Suprapubic skin (tissue), 4 donors: ENCODE data around the gene FBXO10. TPM values are rescaled to one million over a fixed set of nuclear protein-coding genes. Genes with fewer than 3 reads are reported as not detected.

Experiments
- DNase-seq, 2 donors: peaks; one replicate each; pipeline ENCODE4 v3.0.0-alpha.2; 2019; ENCODE audit warnings: low spot score in 2 of 2
- H3K27ac ChIP-seq: fragments of 200-600 bp; sonication (generic); one replicate; pipeline ENCODE4 v1.5.1; 2019
- H3K27me3 ChIP-seq: fragments of 200-600 bp; sonication (generic); one replicate; pipeline ENCODE4 v1.5.1; 2019
- H3K36me3 ChIP-seq: fragments of 200-600 bp; sonication (generic); one replicate; pipeline ENCODE4 v1.5.1; 2019
- H3K4me1 ChIP-seq: fragments of 200-600 bp; sonication (generic); one replicate; pipeline ENCODE4 v1.5.1; 2019
- H3K4me3 ChIP-seq: fragments of 200-600 bp; sonication (generic); one replicate; pipeline ENCODE4 v1.5.1; 2019; ENCODE audit warnings: mild to moderate bottlenecking
- H3K9me3 ChIP-seq: fragments of 200-600 bp; sonication (generic); one replicate; pipeline ENCODE4 v1.5.1; 2019
- CTCF ChIP-seq, 2 donors: fragments of 200-600 bp in 1 of 2; fragments of 450-650 bp in 1 of 2; sonication (generic) in 1 of 2; IDR thresholded peaks; one replicate each; pipeline ENCODE4 v1.5.1; 2016 to 2019; ENCODE audit warnings: antibody characterized with exemption in 2 of 2, mild to moderate bottlenecking in 1 of 2, moderate library complexity in 1 of 2
- EP300 ChIP-seq: sonication (generic); formaldehyde crosslinking; IDR thresholded peaks from one replicate; pipeline ENCODE4 v1.6.1; 2017; ENCODE audit warnings: antibody characterized with exemption
- POLR2A ChIP-seq, 2 donors: fragments of 450-650 bp; IDR thresholded peaks; one replicate each; pipeline ENCODE4 v1.6.1; 2017; ENCODE audit warnings: antibody characterized with exemption in 2 of 2, mild to moderate bottlenecking in 2 of 2, moderate library complexity in 2 of 2
- POLR2AphosphoS5 ChIP-seq, 3 donors: sonication (generic); formaldehyde crosslinking; IDR thresholded peaks; one replicate each; pipeline ENCODE4 v1.6.1; 2017; ENCODE audit warnings: antibody characterized with exemption in 3 of 3
- WGBS: methylation state at CpG from one replicate; pipeline ENCODE4 v1.1.5; 2018; 5-methylcytosine and 5-hydroxymethylcytosine counted together
- total RNA-seq, 4 donors: library from RNA; depleted of rRNA; stranded (reverse); fragments of >200 nt; gene quantifications; one replicate each; pipeline ENCODE4 v1.1.0, GENCODE V29; 2016

The FBXO10 gene
- total RNA-seq, 4 donors from 2014 or later: 2.7 to 4.7 (median 3.2) TPM

GRCh38 chr9:37542488-37542887, 33.7 kb downstream of the FBXO10 start:
- H3K9me3 ChIP-seq: no peaks in the 10 kb centered on the region
- H3K4me1 ChIP-seq: peaks cover 8% of the 10 kb centered on the region
- no peak for DNase-seq
- TF ChIP-seq CTCF (IDR thresholded peaks at IDR 0.05) (no peak), EP300 (no peak), POLR2AphosphoS5 (IDR thresholded peaks at IDR 0.05) (no peak), POLR2A (IDR thresholded peaks at IDR 0.05) (no peak)
- WGBS: 97% methylated on average over 6 of the region's 6 CpGs
- H3K4me3 ChIP-seq: no peak overlapping the region
- H3K27ac ChIP-seq: no peak overlapping the region
- no peaks in the 10 kb centered on the region for H3K27me3 ChIP-seq
- peaks cover under 1% of the 10 kb centered on the region for H3K36me3 ChIP-seq

GRCh38 chr9:37541465-37541864, 34.7 kb downstream of the FBXO10 start:
- no peaks in the 10 kb centered on the region for H3K27me3 ChIP-seq
- H3K36me3 ChIP-seq: peaks cover 6% of the 10 kb centered on the region
- no peaks in the 10 kb centered on the region for H3K9me3 ChIP-seq
- peaks cover 8% of the 10 kb centered on the region for H3K4me1 ChIP-seq
- DNase-seq: no peak
- peak overlapping the region; percentile 47 for H3K27ac ChIP-seq
- no peak for TF ChIP-seq CTCF (IDR thresholded peaks at IDR 0.05)
- no peak for TF ChIP-seq EP300
- no peak for TF ChIP-seq POLR2AphosphoS5 (IDR thresholded peaks at IDR 0.05)
- TF ChIP-seq POLR2A (IDR thresholded peaks at IDR 0.05): no peak
- WGBS: 100% methylated on average over 6 of the region's 8 CpGs
- H3K4me3 ChIP-seq: no peak overlapping the region

- H3K4me1 ChIP-seq: peaks cover 8% of the 10 kb centered on the region
- 56% methylated on average over 3 of the region's 3 CpGs for WGBS
- H3K27ac ChIP-seq: peak overlapping the region; percentile 47
- H3K4me3 ChIP-seq: no peak overlapping the region
- H3K9me3 ChIP-seq: no peaks in the 10 kb centered on the region
- TF ChIP-seq CTCF (IDR thresholded peaks at IDR 0.05) (no peak), POLR2A (IDR thresholded peaks at IDR 0.05) (no peak), POLR2AphosphoS5 (IDR thresholded peaks at IDR 0.05) (no peak), EP300 (no peak)
- H3K36me3 ChIP-seq: peaks cover 6% of the 10 kb centered on the region
- H3K27me3 ChIP-seq: no peaks in the 10 kb centered on the region
- no peak for DNase-seq
These were observed 35.5 kb downstream of the FBXO10 start for GRCh38 chr9:37540634-37541033.

- Histone ChIP-seq H3K4me1 (peaks cover 8% of the 10 kb centered on the region), H3K4me3 (no peak overlapping the region), H3K27ac (no peak overlapping the region), H3K9me3 (no peaks in the 10 kb centered on the region), H3K27me3 (no peaks in the 10 kb centered on the region), H3K36me3 (peaks cover 6% of the 10 kb centered on the region)
- TF ChIP-seq POLR2A (IDR thresholded peaks at IDR 0.05): no peak
- TF ChIP-seq EP300: no peak
- TF ChIP-seq CTCF (IDR thresholded peaks at IDR 0.05): no peak
- TF ChIP-seq POLR2AphosphoS5 (IDR thresholded peaks at IDR 0.05): no peak
- no peak for DNase-seq
These were observed 36.5 kb downstream of the FBXO10 start for GRCh38 chr9:37539634-37540033.

GRCh38 chr9:37538099-37538498, 38.1 kb downstream of the FBXO10 start:
- H3K4me3 ChIP-seq: no peak overlapping the region
- H3K27me3 ChIP-seq: no peaks in the 10 kb centered on the region
- peaks cover 6% of the 10 kb centered on the region for H3K36me3 ChIP-seq
- no peak for DNase-seq
- H3K27ac ChIP-seq: no peak overlapping the region
- peaks cover 8% of the 10 kb centered on the region for H3K4me1 ChIP-seq
- WGBS: 96% methylated on average over 7 of the region's 7 CpGs
- H3K9me3 ChIP-seq: no peaks in the 10 kb centered on the region
- no peak for TF ChIP-seq POLR2AphosphoS5 (IDR thresholded peaks at IDR 0.05)
- TF ChIP-seq POLR2A (IDR thresholded peaks at IDR 0.05): no peak
- no peak for TF ChIP-seq CTCF (IDR thresholded peaks at IDR 0.05)
- no peak for TF ChIP-seq EP300
